CD4-positive, alpha-beta T cell treated with Interleukin-10 for 1 hour (primary cell): ENCODE results near the gene C8G.

Source experiments
- DNase-seq: peaks from one replicate; pipeline ENCODE4 v3.0.0-alpha.2; 2020

C8G gene

GRCh38 chr9:136920734-136921231 is 24.3 kb upstream of the C8G start:
- no peak for DNase-seq

- no peak for DNase-seq
Measured at GRCh38 chr9:136921307-136921706, 23.7 kb upstream of the C8G start.

GRCh38 chr9:136921718-136922117 is 23.3 kb upstream of the C8G start:
- no peak for DNase-seq

GRCh38 chr9:136922540-136922939 is 22.5 kb upstream of the C8G start:
- no peak for DNase-seq

- no peak for DNase-seq
Measured at GRCh38 chr9:136923881-136924280, 21.2 kb upstream of the C8G start.

- DNase-seq: no peak
Measured at GRCh38 chr9:136925414-136926153, 19.5 kb upstream of the C8G start.

- no peak for DNase-seq
Measured at GRCh38 chr9:136926154-136926704, 18.8 kb upstream of the C8G start.

GRCh38 chr9:136926749-136927148 is 18.3 kb upstream of the C8G start:
- no peak for DNase-seq

- no peak for DNase-seq
Measured at GRCh38 chr9:136927343-136928271, 17.4 kb upstream of the C8G start.

GRCh38 chr9:136928591-136928990 is 16.5 kb upstream of the C8G start:
- DNase-seq: no peak

- no peak for DNase-seq
Measured at GRCh38 chr9:136930014-136930413, 15.0 kb upstream of the C8G start.

- no peak for DNase-seq
Measured at GRCh38 chr9:136931611-136932130, 13.4 kb upstream of the C8G start.

- DNase-seq: no peak
Measured at GRCh38 chr9:136934277-136934676, 10.8 kb upstream of the C8G start.

- no peak for DNase-seq
Measured at GRCh38 chr9:136935651-136936050, 9.4 kb upstream of the C8G start.

- no peak for DNase-seq
Measured at GRCh38 chr9:136936645-136937170, 8.3 kb upstream of the C8G start.

GRCh38 chr9:136937186-136938001 is 7.6 kb upstream of the C8G start:
- DNase-seq: no peak

GRCh38 chr9:136939431-136939995 is 5.5 kb upstream of the C8G start:
- no peak for DNase-seq

GRCh38 chr9:136939996-136940525 is 5.0 kb upstream of the C8G start:
- DNase-seq: no peak

- DNase-seq: no peak
Measured at GRCh38 chr9:136940526-136941230, 4.4 kb upstream of the C8G start.

GRCh38 chr9:136941231-136942111 is 3.6 kb upstream of the C8G start:
- no peak for DNase-seq
